HEK293 (cell line): ENCODE measurements around the gene UBE2M.

ENCODE experiments used
- KLF7 ChIP-seq: fragments of 450-650 bp; formaldehyde crosslinking; IDR thresholded peaks from 2 replicates; pipeline ENCODE4 v1.5.1; 2016; ENCODE audit warnings: missing biosample characterization, missing genetic modification characterization, borderline replicate concordance
- SP2 ChIP-seq: fragments of 450-650 bp; formaldehyde crosslinking; IDR thresholded peaks from 2 replicates; pipeline ENCODE4 v1.5.1; 2016; ENCODE audit warnings: missing biosample characterization, missing genetic modification characterization
- ZNF785 ChIP-seq: fragments of 450-650 bp; formaldehyde crosslinking; IDR thresholded peaks from 2 replicates; pipeline ENCODE4 v1.5.1; 2016; ENCODE audit warnings: missing biosample characterization, missing genetic modification characterization
- TF ChIP-seq, protein P1 (sequence below): fragments of 450-650 bp; formaldehyde crosslinking; IDR thresholded peaks from 2 replicates; pipeline ENCODE4 v1.5.1; 2016; ENCODE audit warnings: missing biosample characterization, missing genetic modification characterization

- TF ChIP-seq SP2 (tag by site-specific recombination) = no peak
- TF ChIP-seq, protein P1, sequence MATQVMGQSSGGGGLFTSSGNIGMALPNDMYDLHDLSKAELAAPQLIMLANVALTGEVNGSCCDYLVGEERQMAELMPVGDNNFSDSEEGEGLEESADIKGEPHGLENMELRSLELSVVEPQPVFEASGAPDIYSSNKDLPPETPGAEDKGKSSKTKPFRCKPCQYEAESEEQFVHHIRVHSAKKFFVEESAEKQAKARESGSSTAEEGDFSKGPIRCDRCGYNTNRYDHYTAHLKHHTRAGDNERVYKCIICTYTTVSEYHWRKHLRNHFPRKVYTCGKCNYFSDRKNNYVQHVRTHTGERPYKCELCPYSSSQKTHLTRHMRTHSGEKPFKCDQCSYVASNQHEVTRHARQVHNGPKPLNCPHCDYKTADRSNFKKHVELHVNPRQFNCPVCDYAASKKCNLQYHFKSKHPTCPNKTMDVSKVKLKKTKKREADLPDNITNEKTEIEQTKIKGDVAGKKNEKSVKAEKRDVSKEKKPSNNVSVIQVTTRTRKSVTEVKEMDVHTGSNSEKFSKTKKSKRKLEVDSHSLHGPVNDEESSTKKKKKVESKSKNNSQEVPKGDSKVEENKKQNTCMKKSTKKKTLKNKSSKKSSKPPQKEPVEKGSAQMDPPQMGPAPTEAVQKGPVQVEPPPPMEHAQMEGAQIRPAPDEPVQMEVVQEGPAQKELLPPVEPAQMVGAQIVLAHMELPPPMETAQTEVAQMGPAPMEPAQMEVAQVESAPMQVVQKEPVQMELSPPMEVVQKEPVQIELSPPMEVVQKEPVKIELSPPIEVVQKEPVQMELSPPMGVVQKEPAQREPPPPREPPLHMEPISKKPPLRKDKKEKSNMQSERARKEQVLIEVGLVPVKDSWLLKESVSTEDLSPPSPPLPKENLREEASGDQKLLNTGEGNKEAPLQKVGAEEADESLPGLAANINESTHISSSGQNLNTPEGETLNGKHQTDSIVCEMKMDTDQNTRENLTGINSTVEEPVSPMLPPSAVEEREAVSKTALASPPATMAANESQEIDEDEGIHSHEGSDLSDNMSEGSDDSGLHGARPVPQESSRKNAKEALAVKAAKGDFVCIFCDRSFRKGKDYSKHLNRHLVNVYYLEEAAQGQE (tag by site-specific recombination) = no peak
- TF ChIP-seq KLF7 (tag by site-specific recombination) = no peak
- TF ChIP-seq ZNF785 (tag by site-specific recombination) = no peak
Observed at GRCh38 chr19:58570770-58571574, 12.6 kb upstream of the UBE2M start.
